ENCODE measurements around the gene CHCHD3.
"Not testable (repeated sequence)": the region's sequence is repeated elsewhere in the genome, so short reads cannot be mapped to it uniquely, and the experiment has no call there.

Gene CHCHD3

DNA sequence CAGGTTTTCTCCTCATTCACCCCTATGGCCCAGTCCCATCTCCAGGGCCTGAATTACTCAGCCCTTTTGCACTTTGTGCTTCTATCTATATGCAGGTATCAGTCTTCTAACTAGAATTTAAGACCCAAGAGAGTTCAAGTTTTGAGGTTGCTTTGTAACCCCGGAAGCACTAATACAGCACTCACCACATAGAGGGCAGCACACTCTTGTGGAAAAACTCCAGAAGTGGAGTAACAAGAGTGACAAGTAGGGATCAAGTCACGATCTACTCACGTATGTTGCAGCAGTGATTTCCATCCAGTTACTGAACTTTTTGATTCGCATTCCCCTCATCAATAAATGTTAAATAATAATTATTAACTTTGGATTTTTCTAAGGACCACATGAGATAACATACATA, 151.0 kb downstream of the CHCHD3 start:
- no peaks in the 10 kb centered on the region for H3K27me3 ChIP-seq (ENCODE audit: insufficient read depth, insufficient read length)
- H3K4me3 ChIP-seq (ENCODE audit: insufficient read length, low read depth), result no peak overlapping the region
- DNase-seq (ENCODE audit: low read depth, low spot score), result peak; percentile 9
- H3K36me3 ChIP-seq (ENCODE audit: insufficient read depth, insufficient read length, low read length), result no peaks in the 10 kb centered on the region
- no peaks in the 10 kb centered on the region for H3K4me1 ChIP-seq (ENCODE audit: insufficient read depth, insufficient read length)
- TF ChIP-seq YY1 (IDR thresholded peaks at IDR 0.05; ENCODE audit: insufficient read depth, insufficient read length), result no peak
- no peak for TF ChIP-seq SUZ12 (IDR thresholded peaks at IDR 0.05; ENCODE audit: extremely low read depth, insufficient read depth, insufficient read length)
- TF ChIP-seq ZNF274 (IDR thresholded peaks at IDR 0.05; ENCODE audit: low read depth, low read length), result no peak
- no peaks in the 10 kb centered on the region for H3K9me3 ChIP-seq (ENCODE audit: insufficient read depth, low read length)
- H3K9ac ChIP-seq (ENCODE audit: insufficient read length, low read depth), result no peak overlapping the region

DNA sequence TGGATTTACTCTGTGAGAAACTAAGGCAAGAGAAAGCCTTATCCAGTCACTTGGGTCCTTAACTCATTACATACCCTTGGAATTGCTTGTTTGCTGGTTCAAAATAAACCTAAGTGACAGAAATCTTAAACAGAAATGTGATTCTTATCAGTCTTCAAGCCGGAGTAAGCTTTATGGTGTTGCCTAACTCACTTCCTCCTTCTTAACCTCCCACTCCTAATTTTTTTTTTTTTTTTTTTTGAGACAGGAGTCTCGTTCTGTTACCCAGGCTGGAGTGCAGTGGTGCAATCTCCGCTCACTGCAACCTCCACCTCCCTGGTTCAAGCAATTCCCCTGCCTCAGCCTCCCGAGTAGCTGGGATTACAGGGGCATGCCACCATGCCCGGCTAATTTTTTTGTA, 151.9 kb downstream of the CHCHD3 start:
- H3K36me3 ChIP-seq (ENCODE audit: insufficient read depth, insufficient read length, low read length), result not testable (repeated sequence)

DNA sequence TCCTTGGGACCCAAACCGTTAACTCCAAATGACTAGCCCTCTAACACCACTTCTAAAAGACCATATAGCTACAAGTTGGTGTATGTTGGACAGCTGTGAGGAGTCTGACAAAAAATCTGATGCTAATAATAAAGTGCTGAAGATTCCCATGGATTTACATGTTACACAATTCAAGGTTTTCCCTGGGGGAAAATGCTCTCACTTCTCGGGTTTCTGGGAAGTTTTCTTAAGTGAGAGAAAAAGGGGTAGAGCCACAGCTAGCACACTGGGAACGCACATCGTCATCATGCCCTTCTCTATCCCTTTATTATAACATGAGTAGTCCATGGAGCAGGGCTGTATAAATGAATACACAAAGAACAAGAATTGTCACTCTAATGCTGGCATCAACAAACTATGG, 162.1 kb downstream of the CHCHD3 start:
- Histone ChIP-seq H3K36me3 (ENCODE audit: insufficient read depth, insufficient read length, low read length) (no peaks in the 10 kb centered on the region), H3K27me3 (ENCODE audit: insufficient read depth, insufficient read length) (no peaks in the 10 kb centered on the region), H3K9me3 (ENCODE audit: insufficient read depth, low read length) (no peaks in the 10 kb centered on the region), H3K9ac (ENCODE audit: insufficient read length, low read depth) (no peak overlapping the region), H3K4me1 (ENCODE audit: insufficient read depth, insufficient read length) (no peaks in the 10 kb centered on the region), H3K4me3 (ENCODE audit: insufficient read length, low read depth) (no peak overlapping the region)
- DNase-seq (ENCODE audit: low read depth, low spot score), result no peak
- TF ChIP-seq SUZ12 (IDR thresholded peaks at IDR 0.05; ENCODE audit: extremely low read depth, insufficient read depth, insufficient read length) (no peak), YY1 (IDR thresholded peaks at IDR 0.05; ENCODE audit: insufficient read depth, insufficient read length) (no peak), ZNF274 (IDR thresholded peaks at IDR 0.05; ENCODE audit: low read depth, low read length) (no peak)

More for the DNA sequence above, 151.9 kb downstream of the CHCHD3 start:
- not testable (repeated sequence) for H3K4me3 ChIP-seq (ENCODE audit: insufficient read length, low read depth); H3K9me3 ChIP-seq (ENCODE audit: insufficient read depth, low read length); H3K9ac ChIP-seq (ENCODE audit: insufficient read length, low read depth); H3K27me3 ChIP-seq (ENCODE audit: insufficient read depth, insufficient read length); H3K4me1 ChIP-seq (ENCODE audit: insufficient read depth, insufficient read length); DNase-seq (ENCODE audit: low read depth, low spot score)

DNA sequence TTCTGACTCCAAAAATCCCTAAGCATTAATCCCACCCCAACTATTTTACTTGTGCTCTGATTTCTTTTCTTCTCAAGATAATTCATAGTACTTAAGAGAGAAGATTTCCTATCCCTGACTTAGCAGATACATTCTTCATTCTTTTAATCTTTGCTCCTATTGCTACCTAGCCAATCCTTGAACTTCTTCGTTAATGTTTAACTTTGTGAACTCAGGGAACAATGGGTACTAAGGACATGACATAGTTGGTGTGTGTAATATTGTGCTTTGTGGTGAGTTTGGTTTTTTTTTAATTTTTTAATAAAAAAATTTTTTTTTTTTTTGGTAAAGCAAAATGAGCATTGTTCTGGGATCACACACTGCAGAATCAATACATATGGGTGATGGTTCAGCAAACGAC, 166.2 kb downstream of the CHCHD3 start:
- H3K9me3 ChIP-seq (ENCODE audit: insufficient read depth, low read length), result no peaks in the 10 kb centered on the region
- peaks cover 3% of the 10 kb centered on the region for H3K36me3 ChIP-seq (ENCODE audit: insufficient read depth, insufficient read length, low read length)
- no peak for TF ChIP-seq SUZ12 (IDR thresholded peaks at IDR 0.05; ENCODE audit: extremely low read depth, insufficient read depth, insufficient read length)
- TF ChIP-seq ZNF274 (IDR thresholded peaks at IDR 0.05; ENCODE audit: low read depth, low read length), result no peak
- TF ChIP-seq YY1 (IDR thresholded peaks at IDR 0.05; ENCODE audit: insufficient read depth, insufficient read length), result no peak
- no peaks in the 10 kb centered on the region for H3K4me1 ChIP-seq (ENCODE audit: insufficient read depth, insufficient read length)
- H3K9ac ChIP-seq (ENCODE audit: insufficient read length, low read depth), result no peak overlapping the region
- no peaks in the 10 kb centered on the region for H3K27me3 ChIP-seq (ENCODE audit: insufficient read depth, insufficient read length)
- no peak for DNase-seq (ENCODE audit: low read depth, low spot score)
- no peak overlapping the region for H3K4me3 ChIP-seq (ENCODE audit: insufficient read length, low read depth)

DNA sequence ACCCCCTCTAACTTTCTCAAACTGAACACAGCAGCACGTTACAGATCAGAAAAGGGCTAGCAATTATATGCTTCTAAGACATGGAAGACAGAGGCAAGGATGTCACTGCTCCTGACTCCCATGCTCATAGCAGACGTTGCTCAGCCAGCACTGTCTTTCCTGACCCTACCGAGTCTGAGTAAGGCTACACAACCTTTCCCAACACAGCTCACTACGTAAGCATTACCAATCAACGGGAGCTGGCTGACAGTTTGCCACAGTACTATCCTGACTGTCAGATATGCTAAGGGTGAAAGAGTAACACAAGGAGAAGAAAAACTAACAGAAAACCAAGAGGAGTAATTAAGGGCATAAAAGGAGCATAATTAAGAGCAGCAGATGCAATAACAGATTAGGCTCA, 171.2 kb downstream of the CHCHD3 start:
- peaks cover 3% of the 10 kb centered on the region for H3K36me3 ChIP-seq (ENCODE audit: insufficient read depth, insufficient read length, low read length)
- H3K9ac ChIP-seq (ENCODE audit: insufficient read length, low read depth), result no peak overlapping the region
- no peaks in the 10 kb centered on the region for H3K4me1 ChIP-seq (ENCODE audit: insufficient read depth, insufficient read length)
- TF ChIP-seq SUZ12 (IDR thresholded peaks at IDR 0.05; ENCODE audit: extremely low read depth, insufficient read depth, insufficient read length), result no peak
- DNase-seq (ENCODE audit: low read depth, low spot score), result no peak
- no peaks in the 10 kb centered on the region for H3K27me3 ChIP-seq (ENCODE audit: insufficient read depth, insufficient read length)
- no peaks in the 10 kb centered on the region for H3K9me3 ChIP-seq (ENCODE audit: insufficient read depth, low read length)
- H3K4me3 ChIP-seq (ENCODE audit: insufficient read length, low read depth), result no peak overlapping the region

- H3K9ac ChIP-seq (ENCODE audit: insufficient read length, low read depth), result no peak overlapping the region
- no peaks in the 10 kb centered on the region for H3K27me3 ChIP-seq (ENCODE audit: insufficient read depth, insufficient read length)
- H3K36me3 ChIP-seq (ENCODE audit: insufficient read depth, insufficient read length, low read length), result no peaks in the 10 kb centered on the region
- no peaks in the 10 kb centered on the region for H3K9me3 ChIP-seq (ENCODE audit: insufficient read depth, low read length)
- DNase-seq (ENCODE audit: low read depth, low spot score), result no peak
- TF ChIP-seq YY1 (IDR thresholded peaks at IDR 0.05; ENCODE audit: insufficient read depth, insufficient read length), result no peak
- no peak for TF ChIP-seq ZNF274 (IDR thresholded peaks at IDR 0.05; ENCODE audit: low read depth, low read length)
- no peak for TF ChIP-seq SUZ12 (IDR thresholded peaks at IDR 0.05; ENCODE audit: extremely low read depth, insufficient read depth, insufficient read length)
- H3K4me1 ChIP-seq (ENCODE audit: insufficient read depth, insufficient read length), result no peaks in the 10 kb centered on the region
- H3K4me3 ChIP-seq (ENCODE audit: insufficient read length, low read depth), result no peak overlapping the region
Measured at GRCh38 chr7:132907380-132907940, 174.4 kb downstream of the CHCHD3 start.

DNA sequence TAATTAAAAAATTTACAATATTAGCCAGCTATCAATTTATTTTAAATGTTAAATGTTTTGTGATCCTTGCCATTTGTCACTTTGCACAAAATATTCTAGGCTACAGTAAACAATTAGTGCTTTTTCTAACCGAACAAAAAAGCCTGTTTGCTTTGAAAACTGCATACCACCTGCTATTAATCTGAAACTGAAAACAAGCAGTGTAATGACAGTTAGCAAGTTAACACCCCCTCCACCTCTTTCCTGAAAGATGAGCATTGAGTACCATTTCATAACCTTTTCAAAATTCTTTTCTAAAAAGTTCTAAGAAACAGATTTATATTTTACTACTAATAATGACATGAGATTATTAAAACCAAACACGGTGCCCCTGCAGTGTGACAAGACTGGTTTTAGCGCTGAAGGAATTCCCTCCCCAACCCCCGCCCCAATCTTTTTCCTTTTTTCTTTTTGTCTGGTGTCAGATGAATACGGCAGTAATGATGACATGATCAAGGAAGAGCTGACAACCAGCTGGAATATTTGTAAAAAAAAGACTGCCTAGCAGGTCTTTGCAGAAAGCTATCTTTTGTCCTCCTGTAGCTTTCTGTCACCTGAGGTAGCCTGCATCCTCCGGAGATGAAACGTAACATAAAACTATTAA, 175.6 kb downstream of the CHCHD3 start:
- H3K9ac ChIP-seq (ENCODE audit: insufficient read length, low read depth), result no peak overlapping the region
- no peaks in the 10 kb centered on the region for H3K36me3 ChIP-seq (ENCODE audit: insufficient read depth, insufficient read length, low read length)
- no peaks in the 10 kb centered on the region for H3K9me3 ChIP-seq (ENCODE audit: insufficient read depth, low read length)
- no peak for TF ChIP-seq YY1 (IDR thresholded peaks at IDR 0.05; ENCODE audit: insufficient read depth, insufficient read length)
- no peak for TF ChIP-seq ZNF274 (IDR thresholded peaks at IDR 0.05; ENCODE audit: low read depth, low read length)
- TF ChIP-seq SUZ12 (IDR thresholded peaks at IDR 0.05; ENCODE audit: extremely low read depth, insufficient read depth, insufficient read length), result no peak
- no peaks in the 10 kb centered on the region for H3K4me1 ChIP-seq (ENCODE audit: insufficient read depth, insufficient read length)
- no peaks in the 10 kb centered on the region for H3K27me3 ChIP-seq (ENCODE audit: insufficient read depth, insufficient read length)
- no peak for DNase-seq (ENCODE audit: low read depth, low spot score)
- no peak overlapping the region for H3K4me3 ChIP-seq (ENCODE audit: insufficient read length, low read depth)

- not testable (repeated sequence) for H3K4me3 ChIP-seq (ENCODE audit: insufficient read length, low read depth); H3K9me3 ChIP-seq (ENCODE audit: insufficient read depth, low read length); H3K27me3 ChIP-seq (ENCODE audit: insufficient read depth, insufficient read length); H3K4me1 ChIP-seq (ENCODE audit: insufficient read depth, insufficient read length); H3K36me3 ChIP-seq (ENCODE audit: insufficient read depth, insufficient read length, low read length); H3K9ac ChIP-seq (ENCODE audit: insufficient read length, low read depth); DNase-seq (ENCODE audit: low read depth, low spot score)
Measured at GRCh38 chr7:132905136-132905535, 176.8 kb downstream of the CHCHD3 start.

Measured in NT2/D1 (cell line).